Activated CD8-positive, alpha-beta T cell treated with anti-CD3 and anti-CD28 coated beads, Interleukin-2, amount 10 ng/mL, durations not matched to agents 7 days and 5 days (primary cell): Measurements from ENCODE around the gene CLDN7. TPM values are rescaled to one million over a fixed set of nuclear protein-coding genes. Genes with fewer than 3 reads are reported as not detected.

Source experiments
- ATAC-seq: fragments of 150-1000 bp; cut with Tn5 transposase; one replicate; pipeline ENCODE4 v1.10.0; 2021; ENCODE audit warnings: moderate library complexity
- CTCF ChIA-PET: fragments of 350-600 bp; sonication (Branson Sonifier 250); formaldehyde crosslinking; loops from one replicate; lab custom pipeline; 2021; ENCODE audit warnings: antibody characterized with exemption; lab: Charles Lee
- POLR2A ChIA-PET: fragments of 350-600 bp; sonication (Branson Sonifier 250); formaldehyde crosslinking; loops from one replicate; lab custom pipeline; 2021; ENCODE audit warnings: antibody characterized with exemption; lab: Charles Lee
- DNase-seq: peaks from one replicate; pipeline ENCODE4 v3.0.0-alpha.2; 2020
- H3K27ac Mint-ChIP-seq: one replicate; pipeline ENCODE4 v1.8.0; 2021; ENCODE audit warnings: mild to moderate bottlenecking, mixed read lengths
- H3K27me3 Mint-ChIP-seq: one replicate; pipeline ENCODE4 v1.8.0; 2021; ENCODE audit warnings: low read depth, mixed read lengths
- H3K36me3 Mint-ChIP-seq: one replicate; pipeline ENCODE4 v1.8.0; 2021; ENCODE audit warnings: low read depth, mixed read lengths
- H3K4me1 Mint-ChIP-seq: one replicate; pipeline ENCODE4 v1.8.0; 2021; ENCODE audit warnings: low read depth, mixed read lengths
- H3K4me3 Mint-ChIP-seq: one replicate; pipeline ENCODE4 v1.8.0; 2021; ENCODE audit warnings: mild to moderate bottlenecking, mixed read lengths
- H3K9me3 Mint-ChIP-seq: one replicate; pipeline ENCODE4 v1.8.0; 2022; ENCODE audit warnings: mixed read lengths; ENCODE audit not compliant: insufficient read depth
- total RNA-seq, 2 experiments: library from RNA; stranded (reverse); gene quantifications; one replicate each; pipeline ENCODE4 v1.2.3, GENCODE V29; 2021

CLDN7 gene
- total RNA-seq, 2 experiments from 2014 or later = 1.1 to 1.3 TPM

DNA sequence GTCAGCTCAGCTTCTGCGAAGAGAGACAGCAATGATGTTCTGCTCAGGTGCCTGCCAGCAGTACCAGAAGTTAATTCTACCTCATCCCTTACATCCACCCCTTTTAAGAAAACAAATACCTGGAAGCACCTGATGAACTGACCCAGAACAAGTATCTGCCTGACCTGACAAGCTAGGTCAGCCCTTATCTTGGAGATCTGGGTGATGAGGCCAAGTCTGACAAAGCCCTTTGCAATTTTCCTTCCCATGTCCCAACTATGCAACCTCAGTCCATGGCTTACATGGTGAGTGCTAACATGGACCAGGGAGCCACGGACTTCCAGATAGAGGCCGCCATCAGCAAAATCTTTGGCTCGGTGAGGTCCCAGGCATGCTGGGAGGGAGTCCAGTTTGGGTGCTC is 38.9 kb downstream of the CLDN7 start:
- POLR2A ChIA-PET = interaction anchor here (1.5 to 5.4 kb wide), 2 partner anchors 15 to 19 kb away, joined by 4 to 35 read pairs; partner anchors contain the start of genes GABARAP and PHF23
- peaks cover 44% of the 10 kb centered on the region for H3K36me3 Mint-ChIP-seq
- DNase-seq = no peak
- no peaks in the 10 kb centered on the region for H3K27me3 Mint-ChIP-seq
- H3K4me3 Mint-ChIP-seq = no peak overlapping the region
- H3K27ac Mint-ChIP-seq = no peak overlapping the region
- CTCF ChIA-PET = interaction anchor here (4.5 kb wide), 1 partner anchor 73 kb away, joined by 37 read pairs; no protein-coding TSS in a partner anchor
- ATAC-seq = no peak
- H3K9me3 Mint-ChIP-seq = no peaks in the 10 kb centered on the region
- H3K4me1 Mint-ChIP-seq = peaks cover 29% of the 10 kb centered on the region

DNA sequence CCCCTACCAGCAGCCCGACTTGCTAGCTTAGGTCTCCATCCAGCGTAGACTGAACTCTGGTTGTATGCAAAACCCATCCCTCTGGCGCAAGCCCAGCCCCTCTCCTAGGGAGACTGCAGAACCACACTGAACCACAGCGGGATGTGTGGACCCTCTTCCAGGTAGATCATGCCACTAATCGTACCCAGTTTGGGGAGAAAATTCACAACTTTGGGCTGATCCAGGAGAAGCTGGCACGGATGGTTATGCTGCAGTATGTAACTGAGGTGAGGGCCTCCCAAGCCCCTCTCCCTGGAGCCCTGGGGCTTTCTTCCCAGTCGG is 39.3 kb downstream of the CLDN7 start:
- no peak for DNase-seq
- no peak overlapping the region for H3K27ac Mint-ChIP-seq
- H3K36me3 Mint-ChIP-seq = peaks cover 40% of the 10 kb centered on the region
- no peaks in the 10 kb centered on the region for H3K27me3 Mint-ChIP-seq
- CTCF ChIA-PET = interaction anchor here (4.5 kb wide), 1 partner anchor 73 kb away, joined by 37 read pairs; no protein-coding TSS in a partner anchor
- H3K4me1 Mint-ChIP-seq = peaks cover 33% of the 10 kb centered on the region
- no peaks in the 10 kb centered on the region for H3K9me3 Mint-ChIP-seq
- ATAC-seq = no peak
- no peak overlapping the region for H3K4me3 Mint-ChIP-seq
- POLR2A ChIA-PET = interaction anchor here (1.5 to 5.4 kb wide), 2 partner anchors 15 to 20 kb away, joined by 4 to 35 read pairs; partner anchors contain the start of genes GABARAP and PHF23

DNA sequence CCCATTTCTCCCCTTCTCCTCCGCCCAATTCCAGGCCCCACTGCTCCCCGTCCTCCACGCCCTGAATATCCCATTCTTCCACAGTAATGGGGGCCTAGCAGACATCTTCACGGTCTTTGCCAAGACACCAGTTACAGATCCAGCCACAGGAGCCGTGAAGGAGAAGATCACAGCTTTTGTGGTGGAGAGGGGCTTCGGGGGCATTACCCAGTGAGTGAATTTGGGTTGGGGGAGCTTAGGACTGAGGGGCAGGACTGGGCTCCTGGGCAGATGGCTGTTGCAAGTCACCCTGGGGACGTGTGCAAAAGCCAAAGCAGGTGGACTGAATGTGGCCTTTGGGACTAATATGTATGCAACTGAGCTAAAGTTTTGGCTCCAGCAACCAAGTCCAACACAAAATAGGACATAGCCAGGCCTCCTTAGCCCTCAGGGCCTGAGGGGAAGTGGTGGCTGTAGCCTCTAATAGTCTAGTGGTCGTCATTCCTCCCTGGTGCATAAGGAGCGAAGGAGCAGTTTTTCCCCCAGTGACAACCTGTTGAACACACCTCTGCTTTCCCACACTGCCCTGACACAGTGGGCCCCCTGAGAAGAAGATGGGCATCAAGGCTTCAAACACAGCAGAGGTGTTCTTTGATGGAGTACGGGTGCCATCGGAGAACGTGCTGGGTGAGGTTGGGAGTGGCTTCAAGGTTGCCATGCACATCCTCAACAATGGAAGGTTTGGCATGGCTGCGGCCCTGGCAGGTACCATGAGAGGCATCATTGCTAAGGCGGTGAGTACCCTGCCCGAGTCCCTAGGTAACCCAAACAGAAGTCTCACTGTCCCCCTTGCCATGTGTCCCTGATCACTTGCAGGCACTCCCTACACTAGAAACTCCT is 39.9 kb downstream of the CLDN7 start:
- Mint-ChIP-seq H3K27me3 (no peaks in the 10 kb centered on the region), H3K4me3 (no peak overlapping the region), H3K36me3 (peaks cover 37% of the 10 kb centered on the region), H3K27ac (peak overlapping the region; percentile 46), H3K4me1 (peaks cover 38% of the 10 kb centered on the region), H3K9me3 (no peaks in the 10 kb centered on the region)
- ChIA-PET POLR2A (interaction anchor here (5.4 kb wide), 1 partner anchor 16 kb away, joined by 35 read pairs; the partner anchor contains the start of gene PHF23), CTCF (interaction anchor here (1.2 to 4.5 kb wide), 4 partner anchors 12 to 74 kb away, joined by 5 to 37 read pairs (median 30); partner anchors contain the start of genes DVL2 and PHF23)
- no peak for ATAC-seq
- no peak for DNase-seq

DNA sequence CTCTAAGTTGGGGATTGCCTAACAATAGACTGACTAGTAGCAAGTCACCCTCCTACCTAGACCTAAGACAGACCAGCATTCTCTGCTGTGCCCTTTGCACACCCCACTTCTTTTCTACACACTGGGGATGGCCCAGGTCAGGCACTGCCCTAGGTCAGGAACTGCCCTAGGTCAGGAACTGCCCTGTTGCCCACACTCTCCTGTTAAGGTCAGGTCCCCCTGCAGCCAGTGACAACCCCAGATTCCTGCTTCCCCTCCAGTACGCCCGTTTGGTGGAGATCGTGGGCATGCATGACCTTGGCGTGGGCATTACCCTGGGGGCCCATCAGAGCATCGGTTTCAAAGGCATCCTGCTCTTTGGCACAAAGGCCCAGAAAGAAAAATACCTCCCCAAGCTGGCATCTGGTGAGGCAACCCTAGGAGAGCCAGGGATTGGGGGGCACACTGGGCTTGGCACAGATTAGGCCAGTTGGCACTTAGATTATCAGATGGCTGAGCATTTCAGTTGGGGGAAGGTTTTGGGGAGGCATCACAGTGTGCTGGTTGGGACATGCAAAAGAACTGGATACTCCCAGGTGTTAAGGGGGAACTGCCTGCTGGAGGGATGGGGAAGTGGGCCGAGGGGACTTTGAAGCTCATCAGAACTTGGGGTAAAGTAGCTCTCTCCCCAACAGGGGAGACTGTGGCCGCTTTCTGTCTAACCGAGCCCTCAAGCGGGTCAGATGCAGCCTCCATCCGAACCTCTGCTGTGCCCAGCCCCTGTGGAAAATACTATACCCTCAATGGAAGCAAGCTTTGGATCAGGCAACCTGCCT is 40.8 kb downstream of the CLDN7 start:
- ChIA-PET CTCF (interaction anchor here (0.8 to 4.5 kb wide), 17 partner anchors 8 to 466 kb away, joined by 3 to 37 read pairs (median 5); partner anchors contain the start of genes DVL2, PHF23 and TP53), POLR2A (interaction anchor here (0.8 to 5.4 kb wide), 7 partner anchors 8 to 176 kb away, joined by 3 to 35 read pairs (median 6); partner anchors contain the start of genes CTDNEP1, DVL2, ELP5 and GABARAP)
- Mint-ChIP-seq H3K27ac (peak overlapping the region; percentile 95), H3K9me3 (no peaks in the 10 kb centered on the region), H3K4me3 (peak overlapping the region; percentile 96), H3K36me3 (peaks cover 35% of the 10 kb centered on the region), H3K27me3 (no peaks in the 10 kb centered on the region), H3K4me1 (peaks cover 42% of the 10 kb centered on the region)
- ATAC-seq (no peak), DNase-seq (no peak)

DNA sequence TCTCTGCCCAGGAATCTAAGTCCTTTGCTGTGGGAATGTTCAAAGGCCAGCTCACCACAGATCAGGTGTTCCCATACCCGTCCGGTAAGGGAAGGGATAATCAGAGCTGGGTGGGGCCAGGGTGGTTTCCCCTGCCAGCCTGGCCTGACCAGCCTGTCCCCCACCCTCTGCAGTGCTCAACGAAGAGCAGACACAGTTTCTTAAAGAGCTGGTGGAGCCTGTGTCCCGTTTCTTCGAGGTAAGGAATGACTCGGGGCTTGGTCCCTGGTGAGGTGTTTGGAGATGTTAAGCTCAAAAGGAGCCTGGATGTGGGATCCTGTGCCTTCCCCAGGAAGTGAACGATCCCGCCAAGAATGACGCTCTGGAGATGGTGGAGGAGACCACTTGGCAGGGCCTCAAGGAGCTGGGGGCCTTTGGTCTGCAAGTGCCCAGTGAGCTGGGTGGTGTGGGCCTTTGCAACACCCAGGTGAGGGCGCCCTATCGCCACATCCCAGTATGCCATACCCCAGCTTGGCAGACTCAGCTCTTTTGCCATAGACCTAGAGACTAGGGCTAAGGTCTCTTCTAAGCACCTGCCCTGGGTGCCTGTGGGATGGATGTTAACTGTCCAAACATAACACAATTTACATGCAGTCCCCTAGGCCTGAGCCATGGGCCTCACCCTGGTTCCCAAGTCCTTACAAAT is 41.5 kb downstream of the CLDN7 start:
- DNase-seq (peak; percentile 74), ATAC-seq (peak; percentile 56)
- CTCF ChIA-PET = interaction anchor here (0.8 to 4.5 kb wide), 18 partner anchors 9 to 467 kb away, joined by 3 to 37 read pairs (median 4); partner anchors contain the start of genes DVL2, PHF23 and TP53
- H3K36me3 Mint-ChIP-seq = peaks cover 35% of the 10 kb centered on the region
- no peaks in the 10 kb centered on the region for H3K9me3 Mint-ChIP-seq
- H3K27ac Mint-ChIP-seq = peak overlapping the region; percentile 95
- no peaks in the 10 kb centered on the region for H3K27me3 Mint-ChIP-seq
- H3K4me1 Mint-ChIP-seq = peaks cover 50% of the 10 kb centered on the region
- H3K4me3 Mint-ChIP-seq = peak overlapping the region; percentile 96
- POLR2A ChIA-PET = interaction anchor here (0.8 to 5.4 kb wide), 10 partner anchors 9 to 175 kb away, joined by 3 to 35 read pairs (median 5); partner anchors contain the start of genes CTDNEP1, DVL2, ELP5 and GABARAP

DNA sequence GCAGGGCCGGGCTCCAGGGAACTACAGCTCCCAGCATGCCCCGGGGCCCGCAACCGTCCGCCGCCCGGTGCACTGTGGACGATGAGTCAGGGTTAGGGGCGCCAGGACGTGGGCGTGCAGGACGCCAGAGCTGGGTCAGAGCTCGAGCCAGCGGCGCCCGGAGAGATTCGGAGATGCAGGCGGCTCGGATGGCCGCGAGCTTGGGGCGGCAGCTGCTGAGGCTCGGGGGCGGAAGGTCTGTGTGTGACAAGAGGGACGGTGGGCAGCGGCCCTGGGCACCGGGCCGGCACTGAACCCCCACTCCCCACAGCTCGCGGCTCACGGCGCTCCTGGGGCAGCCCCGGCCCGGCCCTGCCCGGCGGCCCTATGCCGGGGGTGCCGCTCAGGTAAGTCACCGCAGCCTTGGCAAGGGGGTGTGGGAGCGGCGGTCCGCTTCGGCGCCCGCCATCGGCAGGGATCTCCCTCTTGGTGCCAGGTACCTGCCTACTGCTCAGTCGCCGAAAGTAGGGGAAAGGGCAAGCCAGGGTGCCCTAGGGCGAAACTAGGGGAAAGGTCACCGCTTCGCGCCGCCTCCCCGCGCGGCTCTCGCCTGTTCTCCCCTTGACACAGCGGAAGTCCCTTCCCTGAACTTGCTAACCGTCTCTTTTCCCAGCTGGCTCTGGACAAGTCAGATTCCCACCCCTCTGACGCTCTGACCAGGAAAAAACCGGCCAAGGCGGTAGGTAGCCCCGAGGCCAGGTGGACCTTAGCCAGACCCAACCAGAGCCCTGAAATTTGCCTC is 42.3 kb downstream of the CLDN7 start, which contains the start of the genes ACADVL and DLG4:
Gene ACADVL, plus strand, starts transcription at position 127 of the 781 bp plus-strand sequence. Its CDS starts 47 bp downstream, at position 174.
Gene DLG4, minus strand, starts transcription at position 25 of the 781 bp plus-strand sequence.
- Mint-ChIP-seq H3K4me3 (peak within 1 kb of the TSS; percentile 96), H3K27me3 (no peaks in the 10 kb centered on the region), H3K36me3 (peaks cover 35% of the 10 kb centered on the region), H3K4me1 (peaks cover 56% of the 10 kb centered on the region), H3K9me3 (no peaks in the 10 kb centered on the region), H3K27ac (peak within 1 kb of the TSS; percentile 95)
- DNase-seq (peak; percentile 85), ATAC-seq (peak; percentile 75)
- POLR2A ChIA-PET = interaction anchor here (0.6 to 5.4 kb wide), 12 partner anchors 10 to 174 kb away, joined by 3 to 35 read pairs (median 5); partner anchors contain the start of genes CTDNEP1, DVL2, ELP5 and GABARAP
- CTCF ChIA-PET = interaction anchor here (0.8 to 4.5 kb wide), 18 partner anchors 9 to 467 kb away, joined by 3 to 37 read pairs (median 4); partner anchors contain the start of genes DVL2, PHF23 and TP53

DNA sequence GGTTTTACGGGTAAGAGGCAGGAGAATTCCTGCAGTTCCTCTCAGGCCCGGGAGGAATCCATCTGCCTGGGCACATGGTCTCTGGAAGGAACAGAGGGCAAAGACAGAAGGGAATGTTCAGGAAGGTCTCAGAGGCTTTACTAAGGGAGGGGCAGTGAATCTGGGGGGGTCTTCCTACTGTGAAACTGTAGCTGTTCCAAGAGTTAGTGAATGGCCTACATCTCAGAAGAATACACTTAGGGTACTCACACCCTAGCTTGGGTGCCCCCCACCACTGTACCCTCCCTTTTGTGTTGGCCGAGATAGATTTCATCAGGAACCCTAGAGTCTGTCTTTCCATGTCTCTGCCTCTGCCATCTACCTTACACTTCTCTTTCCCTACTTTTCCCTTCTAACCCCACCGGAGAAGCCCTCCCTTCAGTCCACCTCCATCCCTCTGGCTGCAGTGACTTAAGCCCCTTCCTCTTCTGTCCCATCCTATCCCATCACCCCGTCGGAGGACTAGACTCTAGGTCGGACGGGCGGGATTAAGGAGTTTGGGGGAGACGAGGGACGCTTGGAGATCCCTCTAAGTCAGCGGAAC is 43.0 kb downstream of the CLDN7 start:
- ATAC-seq (no peak), DNase-seq (no peak)
- H3K4me1 Mint-ChIP-seq = peaks cover 63% of the 10 kb centered on the region
- peak overlapping the region; percentile 95 for H3K27ac Mint-ChIP-seq
- ChIA-PET POLR2A (interaction anchor here (0.6 to 5.4 kb wide), 9 partner anchors 10 to 42 kb away, joined by 3 to 35 read pairs (median 3); partner anchors contain the start of genes CTDNEP1, ELP5, GABARAP and PHF23), CTCF (interaction anchor here (1.2 to 4.5 kb wide), 6 partner anchors 15 to 173 kb away, joined by 3 to 37 read pairs (median 6); partner anchors contain the start of gene DVL2)
- H3K4me3 Mint-ChIP-seq = peak overlapping the region; percentile 96
- no peaks in the 10 kb centered on the region for H3K27me3 Mint-ChIP-seq
- H3K36me3 Mint-ChIP-seq = peaks cover 32% of the 10 kb centered on the region
- no peaks in the 10 kb centered on the region for H3K9me3 Mint-ChIP-seq

DNA sequence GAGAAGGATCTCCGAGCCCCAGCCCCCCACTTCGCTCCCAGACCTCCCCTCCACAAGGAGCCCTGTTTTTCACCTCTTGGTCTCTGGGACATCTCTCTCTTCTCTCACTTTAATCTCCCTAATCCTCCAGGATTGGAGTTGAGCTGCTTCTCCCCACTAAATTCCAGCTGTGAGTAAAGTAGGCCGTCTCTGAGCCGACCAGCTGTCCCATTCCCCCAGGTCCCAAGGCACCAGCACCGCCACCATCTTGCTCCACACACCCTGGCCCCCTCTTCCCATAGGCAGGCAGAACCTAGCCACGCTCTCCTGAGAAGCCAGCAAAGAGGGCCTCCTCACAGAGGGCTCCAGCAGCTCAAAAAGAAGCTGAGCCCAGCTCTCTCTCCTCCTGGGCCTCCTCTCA is 43.5 kb downstream of the CLDN7 start:
- CTCF ChIA-PET = interaction anchor here (0.7 to 4.2 kb wide), 3 partner anchors 15 to 78 kb away, joined by 3 to 36 read pairs (median 4); partner anchors contain the start of gene DVL2
- ATAC-seq (no peak), DNase-seq (no peak)
- peaks cover 69% of the 10 kb centered on the region for H3K4me1 Mint-ChIP-seq
- peaks cover 26% of the 10 kb centered on the region for H3K36me3 Mint-ChIP-seq
- H3K4me3 Mint-ChIP-seq = peak overlapping the region; percentile 96
- no peaks in the 10 kb centered on the region for H3K27me3 Mint-ChIP-seq
- H3K9me3 Mint-ChIP-seq = no peaks in the 10 kb centered on the region
- POLR2A ChIA-PET = interaction anchor here (0.8 to 1.7 kb wide), 5 partner anchors 14 to 25 kb away, joined by 3 to 7 read pairs (median 3); partner anchors contain the start of genes GABARAP and PHF23
- peak overlapping the region; percentile 73 for H3K27ac Mint-ChIP-seq

DNA sequence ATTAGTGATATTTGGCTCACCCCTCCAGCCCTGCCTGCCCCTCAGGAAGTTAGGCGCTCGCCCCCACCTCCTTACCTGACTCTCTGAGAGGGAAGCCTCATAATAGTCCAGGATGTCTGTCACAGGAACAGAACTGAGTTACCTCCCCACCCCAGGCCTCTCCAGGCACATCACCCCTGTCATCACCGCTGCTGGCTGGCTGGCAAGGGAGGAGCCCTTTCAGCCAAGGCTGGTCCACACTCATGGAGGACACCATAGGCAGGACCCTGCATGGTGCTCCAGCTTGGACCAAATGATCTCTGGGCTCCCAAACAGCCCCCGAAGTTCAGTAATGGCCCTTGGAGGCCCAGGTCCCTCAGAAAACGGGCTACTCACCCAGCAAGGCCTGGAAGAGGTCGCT is 44.1 kb downstream of the CLDN7 start:
- Mint-ChIP-seq H3K9me3 (no peaks in the 10 kb centered on the region), H3K4me1 (peaks cover 74% of the 10 kb centered on the region), H3K27ac (peak overlapping the region; percentile 66), H3K27me3 (no peaks in the 10 kb centered on the region), H3K36me3 (peaks cover 21% of the 10 kb centered on the region), H3K4me3 (peak overlapping the region; percentile 68)
- POLR2A ChIA-PET = interaction anchor here (0.9 to 1.7 kb wide), 3 partner anchors 17 to 24 kb away, joined by 3 to 7 read pairs (median 3); partner anchors contain the start of genes GABARAP and PHF23
- DNase-seq (no peak), ATAC-seq (no peak)
- CTCF ChIA-PET = interaction anchor here (0.7 to 1.3 kb wide), 2 partner anchors 78 to 172 kb away, joined by 3 to 4 read pairs; no protein-coding TSS in a partner anchor
